Thyroid gland (tissue), 4 donors: ENCODE results near the gene USP13.

Source experiments
- POLR2A ChIP-seq, 2 donors: fragments of 450-650 bp; IDR thresholded peaks; one replicate each; pipeline ENCODE4 v1.6.1; 2017; ENCODE audit warnings: antibody characterized with exemption in 2 of 2, mild to moderate bottlenecking in 2 of 2, moderate library complexity in 1 of 2
- TF ChIP-seq, protein P1 (sequence below), 6 experiments: fragments of 200-600 bp in 3 of 6; fragments of 450-650 bp in 3 of 6; sonication (generic) in 3 of 6; IDR thresholded peaks; one replicate each; pipeline ENCODE4 v1.5.1; 2016 to 2019; ENCODE audit warnings: antibody characterized with exemption in 6 of 6, mild to moderate bottlenecking in 2 of 6, inconsistent platforms in 1 of 6, moderate library complexity in 1 of 6

DNA sequence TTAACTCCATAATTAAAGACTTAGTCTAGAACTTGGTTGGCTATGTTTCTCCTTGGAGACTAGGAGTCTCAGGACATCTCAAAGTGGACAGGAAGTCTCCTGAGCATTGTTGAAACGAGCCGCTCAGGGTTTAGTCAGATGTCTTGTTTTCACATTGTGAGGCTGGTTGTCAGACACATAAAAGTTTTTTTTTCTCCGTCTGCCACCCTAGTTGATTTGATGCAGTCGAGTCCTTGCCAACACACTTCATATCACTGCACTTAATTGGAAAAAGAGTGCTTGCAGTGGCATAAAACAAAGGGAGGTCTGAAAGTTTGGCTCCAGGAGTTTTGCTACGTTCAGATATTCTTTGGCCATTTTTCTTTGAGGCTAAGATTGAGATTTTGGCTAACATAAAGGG, 92.9 kb downstream of the USP13 start:
- TF ChIP-seq, protein P1, sequence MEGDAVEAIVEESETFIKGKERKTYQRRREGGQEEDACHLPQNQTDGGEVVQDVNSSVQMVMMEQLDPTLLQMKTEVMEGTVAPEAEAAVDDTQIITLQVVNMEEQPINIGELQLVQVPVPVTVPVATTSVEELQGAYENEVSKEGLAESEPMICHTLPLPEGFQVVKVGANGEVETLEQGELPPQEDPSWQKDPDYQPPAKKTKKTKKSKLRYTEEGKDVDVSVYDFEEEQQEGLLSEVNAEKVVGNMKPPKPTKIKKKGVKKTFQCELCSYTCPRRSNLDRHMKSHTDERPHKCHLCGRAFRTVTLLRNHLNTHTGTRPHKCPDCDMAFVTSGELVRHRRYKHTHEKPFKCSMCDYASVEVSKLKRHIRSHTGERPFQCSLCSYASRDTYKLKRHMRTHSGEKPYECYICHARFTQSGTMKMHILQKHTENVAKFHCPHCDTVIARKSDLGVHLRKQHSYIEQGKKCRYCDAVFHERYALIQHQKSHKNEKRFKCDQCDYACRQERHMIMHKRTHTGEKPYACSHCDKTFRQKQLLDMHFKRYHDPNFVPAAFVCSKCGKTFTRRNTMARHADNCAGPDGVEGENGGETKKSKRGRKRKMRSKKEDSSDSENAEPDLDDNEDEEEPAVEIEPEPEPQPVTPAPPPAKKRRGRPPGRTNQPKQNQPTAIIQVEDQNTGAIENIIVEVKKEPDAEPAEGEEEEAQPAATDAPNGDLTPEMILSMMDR (IDR thresholded peaks at IDR 0.05) = no peak
- no peak for TF ChIP-seq POLR2A (IDR thresholded peaks at IDR 0.05)
